HEK293T (cell line): ENCODE data around the gene KASH5.

ENCODE experiments used
- CTCF ChIA-PET: fragments of 350-600 bp; formaldehyde crosslinking; extraction: SDS; loops from one replicate; lab custom pipeline; 2021; ENCODE audit warnings: antibody characterized with exemption, inconsistent platforms; lab: Yijun Ruan, JAX
- POLR2A ChIA-PET: fragments of 350-600 bp; formaldehyde crosslinking; extraction: SDS; loops from one replicate; lab custom pipeline; 2020; ENCODE audit warnings: antibody characterized with exemption, inconsistent platforms; lab: Yijun Ruan, JAX
- DNase-seq: peaks from one replicate; pipeline ENCODE4 v3.0.0; 2012; ENCODE audit warnings: mixed read lengths; ENCODE audit errors: extremely low spot score
- ARNT ChIP-seq: fragments of 450-650 bp; IDR thresholded peaks from 2 replicates; pipeline ENCODE4 v1.6.1; 2017; ENCODE audit warnings: mild to moderate bottlenecking
- BHLHE40 ChIP-seq: fragments of 450-650 bp; IDR thresholded peaks from 2 replicates; pipeline ENCODE4 v1.6.1; 2016; ENCODE audit warnings: mild to moderate bottlenecking, moderate library complexity, borderline replicate concordance
- CTBP1 ChIP-seq: fragments of 450-650 bp; IDR thresholded peaks from 2 replicates; pipeline ENCODE4 v1.6.1; 2016; ENCODE audit warnings: borderline replicate concordance
- ELF4 ChIP-seq: fragments of 450-650 bp; IDR thresholded peaks from 2 replicates; pipeline ENCODE4 v1.6.1; 2017; ENCODE audit warnings: antibody characterized with exemption
- FOXA1 ChIP-seq: fragments of 450-650 bp; IDR thresholded peaks from 2 replicates; pipeline ENCODE4 v1.6.1; 2016; ENCODE audit warnings: mild to moderate bottlenecking
- FOXK2 ChIP-seq: fragments of 450-650 bp; IDR thresholded peaks from 2 replicates; pipeline ENCODE4 v1.6.1; 2016; ENCODE audit warnings: mild to moderate bottlenecking
- FOXM1 ChIP-seq: fragments of 450-650 bp; IDR thresholded peaks from 2 replicates; pipeline ENCODE4 v1.6.1; 2017; ENCODE audit warnings: mild to moderate bottlenecking, borderline replicate concordance
- HDGF ChIP-seq: fragments of 450-650 bp; IDR thresholded peaks from 2 replicates; pipeline ENCODE4 v1.6.1; 2017; ENCODE audit warnings: antibody characterized with exemption, borderline replicate concordance
- L3MBTL2 ChIP-seq: fragments of 450-650 bp; conservative IDR thresholded peaks from 2 replicates; pipeline ENCODE4 v1.6.1; 2016; ENCODE audit warnings: mild to moderate bottlenecking
- LEF1 ChIP-seq: fragments of 450-650 bp; IDR thresholded peaks from 2 replicates; pipeline ENCODE4 v1.6.1; 2017; ENCODE audit warnings: mild to moderate bottlenecking, borderline replicate concordance
- NFRKB ChIP-seq: fragments of 450-650 bp; IDR thresholded peaks from 2 replicates; pipeline ENCODE4 v1.6.1; 2016; ENCODE audit warnings: mild to moderate bottlenecking, moderate library complexity
- SP1 ChIP-seq: fragments of 450-650 bp; IDR thresholded peaks from 2 replicates; pipeline ENCODE4 v1.6.1; 2017
- SUZ12 ChIP-seq: fragments of 450-650 bp; IDR thresholded peaks from 2 replicates; pipeline ENCODE4 v1.6.1; 2016; ENCODE audit warnings: mild to moderate bottlenecking
- TARDBP ChIP-seq: fragments of 450-650 bp; IDR thresholded peaks from 2 replicates; pipeline ENCODE4 v1.6.1; 2016
- ZNF384 ChIP-seq: fragments of 450-650 bp; IDR thresholded peaks from 2 replicates; pipeline ENCODE4 v1.6.1; 2016
- TF ChIP-seq, protein P1 (sequence below): fragments of 450-650 bp; IDR thresholded peaks from 2 replicates; pipeline ENCODE4 v1.6.1; 2016

KASH5 gene

GRCh38 chr19:49387936-49388372 is at the start of gene KASH5:
Gene KASH5, plus strand, starts transcription at chr19:49388249. Its CDS starts 2,635 bp downstream, at chr19:49390884.
- ChIA-PET CTCF (no interaction called here), POLR2A (no interaction called here)
- no peak for DNase-seq
- no peak for TF ChIP-seq FOXM1
- TF ChIP-seq HDGF = no peak

GRCh38 chr19:49338691-49339300 is 49.3 kb upstream of the KASH5 start:
- no peak for TF ChIP-seq NFRKB
- no peak for TF ChIP-seq BHLHE40
- no peak for TF ChIP-seq ELF4
- no peak for TF ChIP-seq FOXM1
- TF ChIP-seq ARNT = no peak
- no peak for TF ChIP-seq CTBP1
- no peak for TF ChIP-seq TARDBP
- TF ChIP-seq FOXK2 = no peak
- TF ChIP-seq SP1 = no peak
- TF ChIP-seq HDGF = no peak
- TF ChIP-seq, protein P1, sequence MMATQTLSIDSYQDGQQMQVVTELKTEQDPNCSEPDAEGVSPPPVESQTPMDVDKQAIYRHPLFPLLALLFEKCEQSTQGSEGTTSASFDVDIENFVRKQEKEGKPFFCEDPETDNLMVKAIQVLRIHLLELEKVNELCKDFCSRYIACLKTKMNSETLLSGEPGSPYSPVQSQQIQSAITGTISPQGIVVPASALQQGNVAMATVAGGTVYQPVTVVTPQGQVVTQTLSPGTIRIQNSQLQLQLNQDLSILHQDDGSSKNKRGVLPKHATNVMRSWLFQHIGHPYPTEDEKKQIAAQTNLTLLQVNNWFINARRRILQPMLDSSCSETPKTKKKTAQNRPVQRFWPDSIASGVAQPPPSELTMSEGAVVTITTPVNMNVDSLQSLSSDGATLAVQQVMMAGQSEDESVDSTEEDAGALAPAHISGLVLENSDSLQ = no peak
- DNase-seq = peak; percentile 55
- ChIA-PET CTCF (no interaction called here), POLR2A (no interaction called here)

DNA sequence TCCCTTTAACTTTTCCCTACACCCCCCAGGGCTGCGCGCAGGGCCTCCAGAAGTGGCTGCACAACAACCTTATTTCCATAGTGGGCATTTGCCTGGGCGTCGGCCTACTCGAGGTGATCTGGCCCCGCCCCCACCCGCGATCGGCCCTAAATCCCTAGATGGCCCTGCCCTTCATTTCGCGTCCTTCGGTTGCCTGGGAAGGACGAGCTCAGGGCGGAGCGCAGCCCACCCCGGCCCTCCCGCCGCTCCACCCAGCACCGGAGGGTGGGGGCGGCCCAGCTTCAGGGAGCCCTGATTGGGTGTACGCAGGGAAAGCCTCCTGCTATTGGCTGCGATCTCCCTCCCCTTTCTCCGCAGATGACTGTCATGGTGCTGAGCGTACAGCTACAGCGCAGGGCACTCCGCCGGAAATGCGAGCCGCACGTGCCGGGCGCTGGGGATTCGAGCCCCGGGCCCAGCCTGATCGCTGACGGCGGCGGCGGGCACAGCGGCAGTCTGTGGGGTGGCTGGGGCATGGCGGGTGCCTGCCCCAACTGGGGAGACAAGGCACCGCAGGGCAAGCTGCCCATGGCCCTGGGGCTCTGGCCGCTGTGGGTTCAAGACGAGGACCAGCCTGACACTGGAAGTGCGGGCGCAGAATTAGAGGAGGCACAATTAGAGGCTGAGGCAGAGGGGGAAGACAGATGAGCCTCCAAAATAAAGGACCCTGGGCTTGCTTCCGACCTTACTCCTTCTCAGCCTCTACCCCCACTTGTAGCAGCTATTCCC is 48.6 kb upstream of the KASH5 start:
- POLR2A ChIA-PET = interaction anchor here (1.2 kb wide), 1 partner anchor 12 kb away, joined by 3 read pairs; no protein-coding TSS in a partner anchor
- TF ChIP-seq LEF1 (no peak), HDGF (no peak), SUZ12 (no peak), CTBP1 (no peak), L3MBTL2 (no peak), BHLHE40 (no peak), ZNF384 (no peak)
- no peak for DNase-seq
- CTCF ChIA-PET = no interaction called here

GRCh38 chr19:49340069-49340864 is 47.8 kb upstream of the KASH5 start:
- ChIA-PET POLR2A (interaction anchor here (1.2 kb wide), 1 partner anchor 13 kb away, joined by 3 read pairs; no protein-coding TSS in a partner anchor), CTCF (no interaction called here)
- TF ChIP-seq SUZ12 (no peak), BHLHE40 (no peak), L3MBTL2 (peak; percentile 63), FOXK2 (no peak), SP1 (no peak), FOXA1 (no peak), FOXM1 (no peak)
- TF ChIP-seq, protein P1 = no peak
- DNase-seq = peak; percentile 89

DNA sequence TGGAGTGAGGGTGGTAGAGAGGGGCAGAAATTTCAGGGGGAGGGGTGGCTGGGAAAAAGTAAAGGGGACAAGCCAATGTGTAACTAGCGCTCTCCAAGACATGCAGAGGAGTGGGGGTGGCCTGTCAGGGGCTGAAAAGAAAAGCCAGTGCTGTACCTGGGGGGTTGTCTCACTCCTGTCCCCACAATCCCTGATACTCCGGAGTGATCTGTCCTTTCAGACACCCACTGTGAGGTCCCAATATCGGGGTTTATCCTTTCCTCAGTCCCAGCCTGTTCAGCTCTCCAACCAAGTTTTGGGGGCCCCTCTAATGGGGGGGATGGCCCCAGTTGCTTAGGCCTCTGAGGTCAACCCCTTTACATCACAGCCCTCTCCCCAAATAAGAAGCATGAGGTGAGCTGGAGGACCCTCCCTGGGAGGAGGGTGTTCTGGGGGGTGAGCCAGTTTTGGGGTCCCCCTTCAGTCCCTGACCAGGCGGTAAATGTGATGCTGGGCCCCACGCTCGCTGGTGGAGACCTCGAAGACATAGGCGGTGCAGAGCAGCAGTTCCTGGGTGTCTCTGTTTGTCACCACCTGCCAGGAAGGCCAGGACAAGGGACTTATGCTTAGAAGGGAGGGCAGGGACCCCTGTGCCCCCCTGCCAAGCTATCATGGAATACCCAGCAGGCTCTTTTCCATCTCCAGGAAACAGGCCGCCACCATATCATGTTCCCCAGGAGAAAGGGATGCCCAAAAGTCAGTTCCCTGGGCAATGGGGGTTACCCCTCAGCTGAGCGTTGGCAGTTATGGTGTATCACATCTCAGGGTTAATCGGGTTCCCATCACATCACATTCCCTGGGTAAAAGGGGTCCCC is 47.0 kb upstream of the KASH5 start:
- TF ChIP-seq, protein P1 = no peak
- TF ChIP-seq TARDBP (no peak), FOXM1 (no peak), L3MBTL2 (no peak), FOXA1 (no peak), ARNT (no peak), SP1 (no peak), HDGF (no peak), ZNF384 (no peak), ELF4 (no peak), BHLHE40 (no peak), NFRKB (no peak), FOXK2 (no peak), SUZ12 (no peak), CTBP1 (no peak), LEF1 (no peak)
- CTCF ChIA-PET = no interaction called here
- POLR2A ChIA-PET = interaction anchor here (1.2 kb wide), 1 partner anchor 13 kb away, joined by 3 read pairs; no protein-coding TSS in a partner anchor
- DNase-seq = no peak
